ENCODE measurements around the gene MPG.

The MPG gene

GRCh38 chr16:97822-98221 lies 19.8 kb downstream of the MPG start:
- Histone ChIP-seq H3K36me3 (ENCODE audit: control insufficient read depth, low read length) (peaks cover 18% of the 10 kb centered on the region), H3K4me1 (ENCODE audit: control insufficient read depth, low read length) (peaks cover 6% of the 10 kb centered on the region; the same call in 1 of the 2 replicates), H3K27me3 (ENCODE audit: control insufficient read depth, low read length) (no peaks in the 10 kb centered on the region), H3K4me3 (ENCODE audit: low read length) (no peak overlapping the region), H4K20me1 (ENCODE audit: control insufficient read depth, insufficient read depth, low read depth, low read length) (no peaks in the 10 kb centered on the region), H3F3A (ENCODE audit: control insufficient read depth, insufficient read depth) (no peaks in the 10 kb centered on the region), H3K27ac (ENCODE audit: low read depth, low read length) (no peak overlapping the region), H3K9me2 (replicated peaks; ENCODE audit: control insufficient read depth, low read length) (no peaks in the 10 kb centered on the region), H3K9me3 (ENCODE audit: control insufficient read depth, insufficient read depth, low read length) (no peaks in the 10 kb centered on the region), H3K4me2 (ENCODE audit: low read length) (no peak overlapping the region), H3K79me2 (ENCODE audit: control insufficient read depth, low read length) (no peaks in the 10 kb centered on the region)
- TF ChIP-seq, protein P1, sequence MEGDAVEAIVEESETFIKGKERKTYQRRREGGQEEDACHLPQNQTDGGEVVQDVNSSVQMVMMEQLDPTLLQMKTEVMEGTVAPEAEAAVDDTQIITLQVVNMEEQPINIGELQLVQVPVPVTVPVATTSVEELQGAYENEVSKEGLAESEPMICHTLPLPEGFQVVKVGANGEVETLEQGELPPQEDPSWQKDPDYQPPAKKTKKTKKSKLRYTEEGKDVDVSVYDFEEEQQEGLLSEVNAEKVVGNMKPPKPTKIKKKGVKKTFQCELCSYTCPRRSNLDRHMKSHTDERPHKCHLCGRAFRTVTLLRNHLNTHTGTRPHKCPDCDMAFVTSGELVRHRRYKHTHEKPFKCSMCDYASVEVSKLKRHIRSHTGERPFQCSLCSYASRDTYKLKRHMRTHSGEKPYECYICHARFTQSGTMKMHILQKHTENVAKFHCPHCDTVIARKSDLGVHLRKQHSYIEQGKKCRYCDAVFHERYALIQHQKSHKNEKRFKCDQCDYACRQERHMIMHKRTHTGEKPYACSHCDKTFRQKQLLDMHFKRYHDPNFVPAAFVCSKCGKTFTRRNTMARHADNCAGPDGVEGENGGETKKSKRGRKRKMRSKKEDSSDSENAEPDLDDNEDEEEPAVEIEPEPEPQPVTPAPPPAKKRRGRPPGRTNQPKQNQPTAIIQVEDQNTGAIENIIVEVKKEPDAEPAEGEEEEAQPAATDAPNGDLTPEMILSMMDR (IDR thresholded peaks at IDR 0.05; ENCODE audit: low read depth, low read length, poor library complexity, severe bottlenecking) = no peak
- no peak for TF ChIP-seq EZH2phosphoT487 (IDR thresholded peaks at IDR 0.05; ENCODE audit: borderline replicate concordance, low read length)

DNA sequence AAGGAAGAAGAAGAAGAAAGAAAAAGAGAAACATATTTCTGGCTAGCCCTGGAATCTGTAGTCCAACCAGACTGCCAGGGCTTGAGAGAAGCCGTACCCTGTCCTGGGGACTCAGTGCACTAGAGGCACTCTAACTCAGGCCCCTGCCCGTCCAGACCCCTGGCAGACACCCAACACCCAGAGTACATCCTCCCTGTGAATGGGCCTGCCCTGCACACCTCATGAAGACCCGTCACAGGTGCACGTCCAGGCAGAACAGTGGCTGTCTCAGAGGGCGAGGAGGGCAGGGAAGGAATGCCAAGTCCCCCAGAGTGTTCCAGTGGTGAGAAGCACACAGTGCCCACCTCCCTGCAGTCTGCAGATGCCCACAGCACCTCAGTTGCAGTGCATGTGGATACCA lies 23.0 kb downstream of the MPG start:
- Histone ChIP-seq H3F3A (ENCODE audit: control insufficient read depth, insufficient read depth) (no peaks in the 10 kb centered on the region), H3K4me1 (ENCODE audit: control insufficient read depth, low read length) (peaks cover 6% of the 10 kb centered on the region; the same call in 1 of the 2 replicates), H3K27ac (ENCODE audit: low read depth, low read length) (no peak overlapping the region), H3K36me3 (ENCODE audit: control insufficient read depth, low read length) (peaks cover 32% of the 10 kb centered on the region), H3K4me2 (ENCODE audit: low read length) (no peak overlapping the region), H3K4me3 (ENCODE audit: low read length) (no peak overlapping the region), H3K9me2 (replicated peaks; ENCODE audit: control insufficient read depth, low read length) (no peaks in the 10 kb centered on the region), H3K79me2 (ENCODE audit: control insufficient read depth, low read length) (no peaks in the 10 kb centered on the region), H3K9me3 (ENCODE audit: control insufficient read depth, insufficient read depth, low read length) (no peaks in the 10 kb centered on the region), H4K20me1 (ENCODE audit: control insufficient read depth, insufficient read depth, low read depth, low read length) (no peaks in the 10 kb centered on the region), H3K27me3 (ENCODE audit: control insufficient read depth, low read length) (no peaks in the 10 kb centered on the region)
- no peak for TF ChIP-seq EZH2phosphoT487 (IDR thresholded peaks at IDR 0.05; ENCODE audit: borderline replicate concordance, low read length)
- TF ChIP-seq, protein P1 (IDR thresholded peaks at IDR 0.05; ENCODE audit: low read depth, low read length, poor library complexity, severe bottlenecking) = no peak

GRCh38 chr16:101586-101985 lies 23.6 kb downstream of the MPG start:
- Histone ChIP-seq H3K4me1 (ENCODE audit: control insufficient read depth, low read length) (peaks cover 6% of the 10 kb centered on the region; the same call in 1 of the 2 replicates), H3F3A (ENCODE audit: control insufficient read depth, insufficient read depth) (no peaks in the 10 kb centered on the region), H3K4me2 (ENCODE audit: low read length) (no peak overlapping the region), H3K27me3 (ENCODE audit: control insufficient read depth, low read length) (no peaks in the 10 kb centered on the region), H3K79me2 (ENCODE audit: control insufficient read depth, low read length) (no peaks in the 10 kb centered on the region), H3K36me3 (ENCODE audit: control insufficient read depth, low read length) (peaks cover 28% of the 10 kb centered on the region), H3K9me2 (replicated peaks; ENCODE audit: control insufficient read depth, low read length) (no peaks in the 10 kb centered on the region), H4K20me1 (ENCODE audit: control insufficient read depth, insufficient read depth, low read depth, low read length) (no peaks in the 10 kb centered on the region), H3K27ac (ENCODE audit: low read depth, low read length) (no peak overlapping the region), H3K9me3 (ENCODE audit: control insufficient read depth, insufficient read depth, low read length) (no peaks in the 10 kb centered on the region), H3K4me3 (ENCODE audit: low read length) (no peak overlapping the region)
- no peak for TF ChIP-seq EZH2phosphoT487 (IDR thresholded peaks at IDR 0.05; ENCODE audit: borderline replicate concordance, low read length)
- TF ChIP-seq, protein P1 (IDR thresholded peaks at IDR 0.05; ENCODE audit: low read depth, low read length, poor library complexity, severe bottlenecking) = no peak

All from DOHH2 (cell line).